CD4-positive, alpha-beta T cell (primary cell): ENCODE results near the gene MASP2. TPM values are rescaled to one million over a fixed set of nuclear protein-coding genes. Genes with fewer than 3 reads are reported as not detected.
A peak's percentile ranks its signal among the peaks of the same experiment; 100 is the strongest.

Experiments used
- ATAC-seq: fragments of 200-7000 bp; cut with Tn5 transposase; one replicate; pipeline ENCODE4 v1.10.0; 2022; ENCODE audit warnings: mild to moderate bottlenecking; ENCODE audit not compliant: poor library complexity
- CTCF ChIA-PET: fragments of 350-600 bp; sonication (Branson Sonifier 250); formaldehyde crosslinking; loops from one replicate; lab custom pipeline; 2021; ENCODE audit warnings: antibody characterized with exemption, inconsistent platforms; lab: Charles Lee
- POLR2A ChIA-PET: fragments of 350-600 bp; sonication (Branson Sonifier 250); formaldehyde crosslinking; loops from one replicate; lab custom pipeline; 2021; ENCODE audit warnings: antibody characterized with exemption, inconsistent platforms; lab: Charles Lee
- DNase-seq, 14 experiments: peaks; one replicate each; pipeline ENCODE4 v3.0.0-alpha.2; 2013 to 2020; ENCODE audit warnings: mixed read lengths in 2 of 14
- H3K27ac ChIP-seq, 2 donors: one replicate each; pipeline versions ENCODE4 v1.5.1 to v1.7.0; 2013; ENCODE audit warnings: low read length in 2 of 2, low read depth in 1 of 2, mild to moderate bottlenecking in 1 of 2
- H3K27me3 ChIP-seq, 2 experiments: 1 replicate in 1 of 2; 2 replicates in 1 of 2; pipeline versions ENCODE4 v1.6.1 to v1.7.0; 2013; ENCODE audit warnings: low read length in 2 of 2, control low read depth in 1 of 2, mild to moderate bottlenecking in 1 of 2, moderate library complexity in 1 of 2; ENCODE audit not compliant: insufficient read depth in 2 of 2, control insufficient read depth in 1 of 2
- H3K36me3 ChIP-seq: one replicate; pipeline ENCODE4 v1.6.1; 2013; ENCODE audit warnings: low read length, control low read depth; ENCODE audit not compliant: insufficient read depth
- H3K4me1 ChIP-seq: one replicate; pipeline ENCODE4 v1.6.1; 2013; ENCODE audit warnings: low read length, control low read depth; ENCODE audit not compliant: insufficient read depth
- H3K4me3 ChIP-seq: one replicate; pipeline ENCODE4 v1.5.1; 2013; ENCODE audit warnings: mild to moderate bottlenecking, low read length, moderate library complexity
- H3K9me3 ChIP-seq, 2 experiments: 1 replicate in 1 of 2; 2 replicates in 1 of 2; pipeline versions ENCODE4 v1.6.1 to v1.7.0; 2013; ENCODE audit warnings: low read length in 2 of 2, mild to moderate bottlenecking in 2 of 2, control low read depth in 1 of 2, moderate library complexity in 1 of 2; ENCODE audit not compliant: control insufficient read depth in 1 of 2, insufficient read depth in 1 of 2
- H3K27ac Mint-ChIP-seq: one replicate; pipeline ENCODE4 v1.8.0; 2020; ENCODE audit warnings: mixed read lengths
- H3K27me3 Mint-ChIP-seq: one replicate; pipeline ENCODE4 v1.8.0; 2021; ENCODE audit warnings: mixed read lengths
- H3K36me3 Mint-ChIP-seq: one replicate; pipeline ENCODE4 v1.8.0; 2021; ENCODE audit warnings: low read depth, mixed read lengths
- H3K4me1 Mint-ChIP-seq: one replicate; pipeline ENCODE4 v1.8.0; 2021; ENCODE audit warnings: low read depth, mixed read lengths
- H3K4me3 Mint-ChIP-seq: one replicate; pipeline ENCODE4 v1.8.0; 2020; ENCODE audit warnings: mild to moderate bottlenecking, mixed read lengths
- H3K9me3 Mint-ChIP-seq: one replicate; pipeline ENCODE4 v1.8.0; 2020; ENCODE audit warnings: mixed read lengths
- intact Hi-C, 2 experiments: fragments of 100-400 bp; cut with DNase I in 1 of 2; cut with micrococcal nuclease in 1 of 2; formaldehyde crosslinking; loops; one replicate each; pipeline versions ENCODE4 v1.15.1 to v1.9.0; 2023 to 2025; cut with DNase I, micrococcal nuclease
- total RNA-seq, 174 experiments: library from RNA in 2 of 174; stranded (reverse) in 2 of 174; gene quantifications; one replicate each; pipeline ENCODE4 v1.2.3 and lab custom pipeline; 2021 to 2026
- TF ChIP-seq, protein P1 (sequence below): fragments of 200-600 bp; IDR thresholded peaks from one replicate; pipeline ENCODE4 v1.8.0; 2022; ENCODE audit warnings: antibody characterized with exemption, mild to moderate bottlenecking

MASP2 gene
- total RNA-seq, 2 experiments from 2014 or later, result 0.27 to 0.53 TPM

- no peak for ATAC-seq
- peak in 1 of 14 experiments; percentile 9 for DNase-seq
- Mint-ChIP-seq H3K27me3 (no peaks in the 10 kb centered on the region), H3K4me3 (peak overlapping the region; percentile 95), H3K27ac (peak overlapping the region; percentile 77), H3K9me3 (no peaks in the 10 kb centered on the region), H3K36me3 (peaks cover 48% of the 10 kb centered on the region), H3K4me1 (peaks cover 39% of the 10 kb centered on the region)
- Histone ChIP-seq H3K9me3 (no peaks in the 10 kb centered on the region), H3K4me1 (peaks cover 32% of the 10 kb centered on the region), H3K27me3 (no peaks in the 10 kb centered on the region), H3K27ac (no peak overlapping the region), H3K36me3 (peaks cover 24% of the 10 kb centered on the region), H3K4me3 (peak overlapping the region; percentile 69)
- TF ChIP-seq, protein P1, sequence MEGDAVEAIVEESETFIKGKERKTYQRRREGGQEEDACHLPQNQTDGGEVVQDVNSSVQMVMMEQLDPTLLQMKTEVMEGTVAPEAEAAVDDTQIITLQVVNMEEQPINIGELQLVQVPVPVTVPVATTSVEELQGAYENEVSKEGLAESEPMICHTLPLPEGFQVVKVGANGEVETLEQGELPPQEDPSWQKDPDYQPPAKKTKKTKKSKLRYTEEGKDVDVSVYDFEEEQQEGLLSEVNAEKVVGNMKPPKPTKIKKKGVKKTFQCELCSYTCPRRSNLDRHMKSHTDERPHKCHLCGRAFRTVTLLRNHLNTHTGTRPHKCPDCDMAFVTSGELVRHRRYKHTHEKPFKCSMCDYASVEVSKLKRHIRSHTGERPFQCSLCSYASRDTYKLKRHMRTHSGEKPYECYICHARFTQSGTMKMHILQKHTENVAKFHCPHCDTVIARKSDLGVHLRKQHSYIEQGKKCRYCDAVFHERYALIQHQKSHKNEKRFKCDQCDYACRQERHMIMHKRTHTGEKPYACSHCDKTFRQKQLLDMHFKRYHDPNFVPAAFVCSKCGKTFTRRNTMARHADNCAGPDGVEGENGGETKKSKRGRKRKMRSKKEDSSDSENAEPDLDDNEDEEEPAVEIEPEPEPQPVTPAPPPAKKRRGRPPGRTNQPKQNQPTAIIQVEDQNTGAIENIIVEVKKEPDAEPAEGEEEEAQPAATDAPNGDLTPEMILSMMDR, result no peak
- POLR2A ChIA-PET, result interaction anchor here (1.0 to 3.2 kb wide), 12 partner anchors 11 to 849 kb away, joined by 3 to 31 read pairs (median 6); partner anchors contain the start of genes EXOSC10, MTOR and TARDBP
- intact Hi-C loops, result loop anchor here in 1 of 2 experiments (5.0 kb wide), 1 partner anchor 213 kb away; the partner anchor contains the start of gene UBIAD1
- CTCF ChIA-PET, result interaction anchor here (7.0 kb wide), 1 partner anchor 21 kb away, joined by 53 read pairs; no protein-coding TSS in a partner anchor
Measured at GRCh38 chr1:11059155-11059967, 12.3 kb upstream of the MASP2 start.

- Histone ChIP-seq H3K4me3 (peak overlapping the region; percentile 69), H3K9me3 (no peaks in the 10 kb centered on the region), H3K36me3 (peaks cover 24% of the 10 kb centered on the region), H3K27ac (no peak overlapping the region), H3K4me1 (peaks cover 32% of the 10 kb centered on the region), H3K27me3 (no peaks in the 10 kb centered on the region)
- Mint-ChIP-seq H3K4me3 (peak overlapping the region; percentile 95), H3K27ac (peak overlapping the region; percentile 77), H3K9me3 (no peaks in the 10 kb centered on the region), H3K36me3 (peaks cover 48% of the 10 kb centered on the region), H3K4me1 (peaks cover 39% of the 10 kb centered on the region), H3K27me3 (no peaks in the 10 kb centered on the region)
- intact Hi-C loops, result loop anchor here in 1 of 2 experiments (5.0 kb wide), 1 partner anchor 214 kb away; the partner anchor contains the start of gene UBIAD1
- ATAC-seq (no peak), DNase-seq (no peak)
- CTCF ChIA-PET, result interaction anchor here (7.0 kb wide), 1 partner anchor 21 kb away, joined by 53 read pairs; no protein-coding TSS in a partner anchor
- POLR2A ChIA-PET, result no interaction called here
- TF ChIP-seq, protein P1, result no peak
Measured at GRCh38 chr1:11058595-11059154, 11.6 kb upstream of the MASP2 start.

GRCh38 chr1:11058026-11058425 lies 11.0 kb upstream of the MASP2 start:
- Mint-ChIP-seq H3K4me1 (peaks cover 34% of the 10 kb centered on the region), H3K27ac (no peak overlapping the region), H3K27me3 (no peaks in the 10 kb centered on the region), H3K9me3 (no peaks in the 10 kb centered on the region), H3K4me3 (peak overlapping the region; percentile 70), H3K36me3 (peaks cover 46% of the 10 kb centered on the region)
- ChIA-PET CTCF (interaction anchor here (7.0 kb wide), 1 partner anchor 20 kb away, joined by 53 read pairs; no protein-coding TSS in a partner anchor), POLR2A (no interaction called here)
- H3K27me3 ChIP-seq, result no peaks in the 10 kb centered on the region
- ATAC-seq (no peak), DNase-seq (no peak)
- no peak overlapping the region for H3K27ac ChIP-seq
- peaks cover 32% of the 10 kb centered on the region for H3K4me1 ChIP-seq
- TF ChIP-seq, protein P1, result no peak
- intact Hi-C loops, result loop anchor here in 1 of 2 experiments (5.0 kb wide), 1 partner anchor 214 kb away; the partner anchor contains the start of gene UBIAD1
- H3K9me3 ChIP-seq, result no peaks in the 10 kb centered on the region
- H3K36me3 ChIP-seq, result peaks cover 24% of the 10 kb centered on the region
- H3K4me3 ChIP-seq, result no peak overlapping the region
